SK-N-SH (cell line): Measurements from ENCODE around the gene RASGRP4. TPM values are rescaled to one million over a fixed set of nuclear protein-coding genes. Genes with fewer than 3 reads are reported as not detected.

Source experiments
- CTCF ChIA-PET: fragments of 300-600, 350-600 bp; formaldehyde crosslinking; extraction: SDS; loops from one replicate; lab custom pipeline; 2021; lab: Yijun Ruan, JAX
- POLR2A ChIA-PET: fragments of 350-600 bp; sonication (Branson Sonifier 250); formaldehyde crosslinking; extraction: SDS; loops from one replicate; lab custom pipeline; 2020; ENCODE audit warnings: antibody characterized with exemption, inconsistent platforms; lab: Yijun Ruan, JAX
- DNase-seq: peaks from one replicate; pipeline ENCODE4 v3.0.0; 2012
- H2AFZ ChIP-seq: fragments of 200-600 bp; sonication (generic); 2 replicates; pipeline ENCODE4 v1.8.1; 2016; ENCODE audit warnings: antibody characterized with exemption, mild to moderate bottlenecking, low read depth
- H3F3A ChIP-seq: fragments of 200-600 bp; sonication (generic); replicated peaks from 2 replicates; pipeline ENCODE3; 2016; ENCODE audit warnings: antibody characterized with exemption, mild to moderate bottlenecking; ENCODE audit not compliant: insufficient read depth
- H3K27ac ChIP-seq, 2 experiments: fragments of 200-500 bp in 1 of 2; fragments of 200-600 bp in 1 of 2; sonication (Bioruptor generic) in 1 of 2; sonication (generic), shearing (Covaris generic) in 1 of 2; 2 replicates each; pipeline versions ENCODE4 v1.5.1 to v1.6.1; 2014 to 2016; ENCODE audit warnings: low read depth in 2 of 2, inconsistent platforms in 1 of 2, low read length in 1 of 2, mild to moderate bottlenecking in 1 of 2, mixed read lengths in 1 of 2
- H3K27me3 ChIP-seq: fragments of 200-600 bp; sonication (generic), shearing (Covaris generic); 2 replicates; pipeline ENCODE4 v1.6.1; 2016; ENCODE audit warnings: mixed run types; ENCODE audit not compliant: insufficient read depth
- H3K36me3 ChIP-seq, 2 experiments: fragments of 200-500 bp in 1 of 2; fragments of 200-600 bp in 1 of 2; sonication (Bioruptor generic) in 1 of 2; sonication (generic) in 1 of 2; replicated peaks in 1 of 2; 2 replicates each; pipeline versions ENCODE3 to v1.5.1; 2014 to 2016; ENCODE audit warnings: low read length in 1 of 2, mild to moderate bottlenecking in 1 of 2; ENCODE audit not compliant: insufficient read depth in 2 of 2, control insufficient read depth in 1 of 2
- H3K4me1 ChIP-seq, 2 experiments: fragments of 200-500 bp in 1 of 2; fragments of 200-600 bp in 1 of 2; sonication (Bioruptor generic) in 1 of 2; sonication (generic), shearing (Covaris generic) in 1 of 2; 2 replicates each; pipeline versions ENCODE4 v1.5.1 to v1.6.1; 2014 to 2016; ENCODE audit warnings: low read depth in 1 of 2, low read length in 1 of 2, mixed run types in 1 of 2; ENCODE audit not compliant: insufficient read depth in 2 of 2, control insufficient read depth in 1 of 2
- H3K4me2 ChIP-seq: fragments of 200-600 bp; sonication (generic), shearing (Covaris generic); 2 replicates; pipeline ENCODE4 v1.6.1; 2017; ENCODE audit warnings: mixed run types
- H3K4me3 ChIP-seq, 2 experiments: fragments of 200-500 bp in 1 of 2; fragments of 200-600 bp in 1 of 2; sonication (Bioruptor generic) in 1 of 2; sonication (generic), shearing (Covaris generic) in 1 of 2; 2 replicates each; pipeline versions ENCODE4 v1.5.1 to v1.8.1; 2014 to 2016; ENCODE audit warnings: low read depth in 2 of 2, inconsistent platforms in 1 of 2, low read length in 1 of 2, mild to moderate bottlenecking in 1 of 2, mixed read lengths in 1 of 2, moderate library complexity in 1 of 2
- H3K79me2 ChIP-seq: fragments of 200-600 bp; sonication (generic); 2 replicates; pipeline ENCODE4 v1.8.1; 2017; ENCODE audit warnings: mild to moderate bottlenecking; ENCODE audit not compliant: insufficient read depth
- H3K9ac ChIP-seq: fragments of 200-600 bp; sonication (generic); 2 replicates; pipeline ENCODE4 v1.6.1; 2017; ENCODE audit warnings: mixed run types
- H3K9me2 ChIP-seq: fragments of 200-600 bp; sonication (generic); 2 replicates; pipeline ENCODE4 v1.6.1; 2017; ENCODE audit warnings: mixed run types
- H3K9me3 ChIP-seq: fragments of 200-600 bp; sonication (generic); 2 replicates; pipeline ENCODE4 v1.6.1; 2017; ENCODE audit warnings: mixed run types, mild to moderate bottlenecking, moderate library complexity
- H4K20me1 ChIP-seq: fragments of 200-600 bp; sonication (generic); 2 replicates; pipeline ENCODE4 v1.6.1; 2017; ENCODE audit warnings: mild to moderate bottlenecking, mixed run types; ENCODE audit not compliant: insufficient read depth
- CHD2 ChIP-seq: fragments of 150-350 bp; IDR thresholded peaks from 2 replicates; pipeline ENCODE4 v1.6.1; 2018; ENCODE audit warnings: low read length; ENCODE audit not compliant: partially characterized antibody
- FOSL2 ChIP-seq: IDR thresholded peaks from 2 replicates; pipeline ENCODE4 v1.4.0; 2012; ENCODE audit warnings: low read depth, mild to moderate bottlenecking, moderate library complexity, borderline replicate concordance
- MAX ChIP-seq: IDR thresholded peaks from 2 replicates; pipeline ENCODE4 v1.4.0; 2012; ENCODE audit warnings: low read depth
- POLR2AphosphoS5 ChIP-seq: IDR thresholded peaks from 2 replicates; pipeline ENCODE4 v1.6.1; 2012; ENCODE audit warnings: low read depth, low read length
- TAF1 ChIP-seq: IDR thresholded peaks from 2 replicates; pipeline ENCODE4 v1.6.1; 2012; ENCODE audit warnings: low read depth, mild to moderate bottlenecking, low read length, moderate library complexity, borderline replicate concordance
- USF2 ChIP-seq: fragments of 150-350 bp; IDR thresholded peaks from 2 replicates; pipeline ENCODE4 v1.6.1; 2017; ENCODE audit warnings: antibody characterized with exemption, low read length, low read depth, borderline replicate concordance
- WGBS: methylation state at CpG from one replicate; pipeline ENCODE4 v1.1.6; 2017; ENCODE audit warnings: low lambda C conversion rate; 5-methylcytosine and 5-hydroxymethylcytosine counted together
- polyA plus RNA-seq, 3 experiments: library from polyadenylated mRNA; depleted of rRNA; stranded (reverse); fragments of >200 nt; gene quantifications; 2 replicates each; pipeline ENCODE4 v1.2.3, GENCODE V29; 2012

RASGRP4 gene
- polyA plus RNA-seq, 1 of the 3 experiments (the other 2 are of a cell fraction): not detected

- H2AFZ ChIP-seq: peak within 1 kb of the TSS; percentile 85; the same call in 1 of the 2 replicates
- WGBS: 2% methylated on average over 29 of the region's 46 CpGs
These were observed 37.5 kb downstream of the RASGRP4 start, which contains the start of gene SPRED3 for GRCh38 chr19:38388349-38389100. TSS of gene SPRED3 (plus strand) at chr19:38388697. CDS start at chr19:38390303, 1,606 bp downstream.

GRCh38 chr19:38387550-38388348, 38.3 kb downstream of the RASGRP4 start, which contains the start of gene GGN:
TSS of gene GGN (minus strand) at chr19:38388034. CDS start at chr19:38387261, 773 bp downstream.
- CTCF ChIA-PET: interaction anchor here (0.8 to 4.1 kb wide), 6 partner anchors 12 to 543 kb away, joined by 3 to 34 read pairs (median 4); partner anchors contain the start of genes CATSPERG, FAM98C, MRPS12 and SARS2
- Histone ChIP-seq H3K4me3 (peak within 1 kb of the TSS; percentile 84 to 99), H3K4me2 (peak within 1 kb of the TSS; percentile 98), H3K36me3 (peaks cover 18 to 28% of the 10 kb centered on the region in 2 experiments), H3K27me3 (no peaks in the 10 kb centered on the region), H3F3A (peaks cover 22% of the 10 kb centered on the region), H3K79me2 (peaks cover 30% of the 10 kb centered on the region), H3K27ac (peak within 1 kb of the TSS; percentile 88 to 95), H3K4me1 (peaks cover 9 to 13% of the 10 kb centered on the region in 2 experiments; a peak in 2 of 4 replicates), H3K9me2 (no peaks in the 10 kb centered on the region), H3K9me3 (no peaks in the 10 kb centered on the region), H2AFZ (peak within 1 kb of the TSS; percentile 85; the same call in 1 of the 2 replicates), H3K9ac (peak within 1 kb of the TSS; percentile 95), H4K20me1 (0 out of 2 replicates have a peak, but pooled peaks cover 5% of the 10 kb centered on the region)
- DNase-seq: peak; percentile 95
- POLR2A ChIA-PET: interaction anchor here (0.5 to 4.1 kb wide), 7 partner anchors 12 to 588 kb away, joined by 3 to 30 read pairs (median 4); partner anchors contain the start of genes FAM98C, FBXO17 and PSMD8
- WGBS: 2% methylated on average over 49 of the region's 51 CpGs
- TF ChIP-seq MAX: peak; percentile 30; the same call in 1 of the 2 replicates
- TF ChIP-seq POLR2AphosphoS5: peak; percentile 59
- peak; percentile 64; the same call in 1 of the 2 replicates for TF ChIP-seq TAF1
- no peak for TF ChIP-seq CHD2
- TF ChIP-seq USF2: no peak

More at GRCh38 chr19:38388349-38389100, 37.5 kb downstream of the RASGRP4 start, which contains the start of gene SPRED3:
- ChIA-PET CTCF (interaction anchor here (0.9 to 4.1 kb wide), 6 partner anchors 14 to 490 kb away, joined by 3 to 34 read pairs (median 4); partner anchors contain the start of genes CATSPERG, FAM98C and PSMD8), POLR2A (interaction anchor here (0.5 to 4.1 kb wide), 5 partner anchors 13 to 28 kb away, joined by 3 to 30 read pairs (median 7); partner anchors contain the start of genes FAM98C and PSMD8)
- Histone ChIP-seq H3F3A (peaks cover 19% of the 10 kb centered on the region), H3K27ac (peak within 1 kb of the TSS; percentile 88 to 95), H3K4me3 (peak within 1 kb of the TSS; percentile 84 to 99), H3K36me3 (peaks cover 21% of the 10 kb centered on the region in 2 experiments), H3K4me1 (peaks cover 9 to 13% of the 10 kb centered on the region in 2 experiments; a peak in 2 of 4 replicates), H3K79me2 (peaks cover 30% of the 10 kb centered on the region), H4K20me1 (0 out of 2 replicates have a peak, but pooled peaks cover 5% of the 10 kb centered on the region), H3K9ac (peak within 1 kb of the TSS; percentile 95), H3K9me3 (no peaks in the 10 kb centered on the region), H3K4me2 (peak within 1 kb of the TSS; percentile 98), H3K27me3 (no peaks in the 10 kb centered on the region), H3K9me2 (no peaks in the 10 kb centered on the region)
- TF ChIP-seq CHD2 (peak; percentile 70), FOSL2 (no peak)
- peak; percentile 90 for DNase-seq
